IPS-20b (cell line): ENCODE measurements around the gene NRSN1.

ENCODE experiments used
- H3K27ac ChIP-seq: one replicate; pipeline ENCODE4 v1.5.1; 2013; ENCODE audit warnings: low read length
- H3K27me3 ChIP-seq: 2 replicates; pipeline ENCODE4 v1.6.1; 2013; ENCODE audit warnings: mild to moderate bottlenecking, low read length, inconsistent platforms; ENCODE audit not compliant: insufficient read depth
- H3K36me3 ChIP-seq: 2 replicates; pipeline ENCODE4 v1.6.1; 2013; ENCODE audit warnings: low read depth, mild to moderate bottlenecking, inconsistent platforms, low read length, moderate library complexity; ENCODE audit not compliant: insufficient read depth
- H3K4me1 ChIP-seq: 2 replicates; pipeline ENCODE4 v1.6.1; 2013; ENCODE audit warnings: mild to moderate bottlenecking, control low read depth, inconsistent platforms, low read length, moderate library complexity; ENCODE audit not compliant: insufficient read depth
- H3K4me3 ChIP-seq: 2 replicates; pipeline ENCODE4 v1.5.1; 2013; ENCODE audit warnings: mild to moderate bottlenecking, low read length, inconsistent platforms
- H3K9ac ChIP-seq: 2 replicates; pipeline ENCODE4 v1.6.1; 2013; ENCODE audit warnings: low read depth, mild to moderate bottlenecking, inconsistent platforms, low read length, moderate library complexity
- H3K9me3 ChIP-seq: 2 replicates; pipeline ENCODE4 v1.6.1; 2013; ENCODE audit warnings: mild to moderate bottlenecking, low read depth, low read length, inconsistent platforms; ENCODE audit not compliant: insufficient read depth

The NRSN1 gene, protein sequence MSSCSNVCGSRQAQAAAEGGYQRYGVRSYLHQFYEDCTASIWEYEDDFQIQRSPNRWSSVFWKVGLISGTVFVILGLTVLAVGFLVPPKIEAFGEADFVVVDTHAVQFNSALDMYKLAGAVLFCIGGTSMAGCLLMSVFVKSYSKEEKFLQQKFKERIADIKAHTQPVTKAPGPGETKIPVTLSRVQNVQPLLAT

DNA sequence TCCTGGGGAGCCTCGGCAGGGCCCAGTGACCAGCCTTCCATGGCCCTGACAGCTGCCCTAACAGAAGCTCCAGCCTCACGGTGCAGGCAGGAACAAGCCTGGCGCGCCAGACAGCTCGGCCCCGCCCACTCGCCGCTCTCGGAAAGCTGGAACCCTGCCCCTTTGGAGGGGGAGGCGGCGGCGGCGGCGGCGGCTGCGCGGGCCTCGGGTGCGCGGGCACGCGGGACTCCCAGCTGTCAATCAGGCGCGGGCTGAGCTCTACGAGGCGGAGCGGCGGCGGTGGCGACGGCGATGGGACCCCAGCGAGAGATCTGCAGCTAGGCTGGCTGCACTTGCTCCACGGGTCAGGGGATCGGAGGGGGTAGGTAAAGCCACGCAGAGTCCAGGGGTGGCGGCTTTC lies at the start of gene NRSN1:
TSS of gene NRSN1 (plus strand) at position 236 of the 400 bp plus-strand sequence. CDS start 8,113 bp downstream, outside the sequence.
- Histone ChIP-seq H3K9ac (no peak within 1 kb of the TSS), H3K27me3 (peaks cover 7% of the 10 kb centered on the region; the same call in 1 of the 2 replicates), H3K4me1 (no peaks in the 10 kb centered on the region; the same call in 1 of the 2 replicates), H3K9me3 (no peaks in the 10 kb centered on the region), H3K27ac (no peak within 1 kb of the TSS), H3K4me3 (peak within 1 kb of the TSS; percentile 75), H3K36me3 (no peaks in the 10 kb centered on the region)

GRCh38 chr6:24078200-24078599 lies 47.8 kb upstream of the NRSN1 start:
- H3K4me3 ChIP-seq = no peak overlapping the region
- H3K27me3 ChIP-seq = no peaks in the 10 kb centered on the region
- H3K9ac ChIP-seq = no peak overlapping the region
- peaks cover 9% of the 10 kb centered on the region; the same call in 1 of the 2 replicates for H3K9me3 ChIP-seq
- H3K4me1 ChIP-seq = no peaks in the 10 kb centered on the region
- no peak overlapping the region for H3K27ac ChIP-seq
- no peaks in the 10 kb centered on the region for H3K36me3 ChIP-seq

DNA sequence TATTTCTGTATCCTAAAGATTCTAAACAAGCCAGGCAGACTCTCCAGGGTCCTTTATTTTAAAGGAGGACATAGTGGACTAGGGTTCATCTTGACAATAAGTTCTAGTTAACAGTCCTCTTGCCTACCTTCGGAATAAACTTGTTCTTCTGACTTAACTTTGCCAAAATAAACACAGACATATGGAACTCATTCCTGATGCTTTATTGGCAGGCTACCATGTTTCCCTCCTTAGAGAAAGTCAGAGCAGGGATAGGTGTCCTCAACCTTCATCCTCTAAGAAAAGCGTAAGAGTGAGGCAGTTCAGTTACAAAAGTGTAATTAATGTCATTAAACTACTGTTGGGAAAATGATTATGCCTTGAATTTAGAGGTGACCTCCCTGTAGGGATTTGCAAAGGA lies 46.9 kb upstream of the NRSN1 start:
- Histone ChIP-seq H3K4me1 (no peaks in the 10 kb centered on the region), H3K9me3 (peaks cover 9% of the 10 kb centered on the region; the same call in 1 of the 2 replicates), H3K9ac (no peak overlapping the region), H3K27me3 (no peaks in the 10 kb centered on the region), H3K27ac (no peak overlapping the region), H3K36me3 (no peaks in the 10 kb centered on the region), H3K4me3 (no peak overlapping the region)

DNA sequence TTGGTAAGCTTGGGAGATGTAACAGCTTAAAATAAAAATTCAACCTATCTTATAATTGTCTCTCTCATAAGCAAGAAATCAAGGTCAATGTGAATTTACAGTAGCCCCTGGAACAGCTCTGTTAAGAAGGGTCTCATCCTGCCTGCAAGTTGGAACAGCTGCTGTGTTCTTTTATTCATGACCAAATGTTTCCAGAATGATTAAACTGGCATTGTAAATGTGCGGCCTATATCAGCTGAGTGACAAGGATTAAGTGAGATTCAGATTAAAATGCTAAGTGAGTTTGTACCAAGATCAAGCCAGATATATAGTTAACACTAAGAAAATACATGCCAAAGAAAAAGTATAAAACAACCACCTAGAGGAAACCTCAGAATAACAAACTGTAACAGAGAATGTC lies 45.3 kb upstream of the NRSN1 start:
- Histone ChIP-seq H3K36me3 (no peaks in the 10 kb centered on the region), H3K27me3 (no peaks in the 10 kb centered on the region), H3K27ac (no peak overlapping the region), H3K9me3 (peaks cover 9% of the 10 kb centered on the region; the same call in 1 of the 2 replicates), H3K4me1 (no peaks in the 10 kb centered on the region), H3K4me3 (no peak overlapping the region), H3K9ac (no peak overlapping the region)

DNA sequence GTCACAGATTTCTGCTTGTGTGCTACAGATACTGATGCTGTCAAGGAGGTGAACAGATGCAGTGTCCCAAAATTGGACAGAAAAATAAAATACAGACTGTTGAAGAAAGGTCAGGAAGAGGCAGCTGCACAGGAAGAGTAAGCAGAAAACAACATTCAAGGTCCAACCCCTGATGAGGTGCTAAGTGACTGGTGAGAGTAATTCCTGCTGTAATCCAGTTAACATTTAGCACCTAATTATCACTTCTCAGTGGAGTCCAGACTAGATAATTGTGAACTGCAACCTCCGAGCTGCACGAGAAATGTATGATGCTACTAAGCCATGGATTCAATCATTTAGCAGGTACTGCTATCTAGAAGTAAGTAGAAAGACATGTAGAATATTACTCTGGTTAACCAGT lies 36.3 kb upstream of the NRSN1 start:
- H3K27ac ChIP-seq = no peak overlapping the region
- H3K36me3 ChIP-seq = no peaks in the 10 kb centered on the region
- no peak overlapping the region for H3K9ac ChIP-seq
- no peak overlapping the region for H3K4me3 ChIP-seq
- no peaks in the 10 kb centered on the region for H3K9me3 ChIP-seq
- H3K27me3 ChIP-seq = peaks cover 21% of the 10 kb centered on the region; the same call in 1 of the 2 replicates
- no peaks in the 10 kb centered on the region for H3K4me1 ChIP-seq

GRCh38 chr6:24092407-24092806 lies 33.6 kb upstream of the NRSN1 start:
- no peaks in the 10 kb centered on the region for H3K4me1 ChIP-seq

GRCh38 chr6:24093381-24093780 lies 32.6 kb upstream of the NRSN1 start:
- Histone ChIP-seq H3K27ac (no peak overlapping the region), H3K9me3 (no peaks in the 10 kb centered on the region), H3K27me3 (peaks cover 21% of the 10 kb centered on the region; the same call in 1 of the 2 replicates), H3K4me3 (no peak overlapping the region), H3K4me1 (no peaks in the 10 kb centered on the region), H3K9ac (no peak overlapping the region), H3K36me3 (no peaks in the 10 kb centered on the region)

More at GRCh38 chr6:24092407-24092806, 33.6 kb upstream of the NRSN1 start:
- H3K27me3 ChIP-seq = peaks cover 21% of the 10 kb centered on the region; the same call in 1 of the 2 replicates
- H3K36me3 ChIP-seq = no peaks in the 10 kb centered on the region
- H3K9ac ChIP-seq = no peak overlapping the region
- no peak overlapping the region for H3K27ac ChIP-seq
- H3K4me3 ChIP-seq = no peak overlapping the region
- H3K9me3 ChIP-seq = no peaks in the 10 kb centered on the region

DNA sequence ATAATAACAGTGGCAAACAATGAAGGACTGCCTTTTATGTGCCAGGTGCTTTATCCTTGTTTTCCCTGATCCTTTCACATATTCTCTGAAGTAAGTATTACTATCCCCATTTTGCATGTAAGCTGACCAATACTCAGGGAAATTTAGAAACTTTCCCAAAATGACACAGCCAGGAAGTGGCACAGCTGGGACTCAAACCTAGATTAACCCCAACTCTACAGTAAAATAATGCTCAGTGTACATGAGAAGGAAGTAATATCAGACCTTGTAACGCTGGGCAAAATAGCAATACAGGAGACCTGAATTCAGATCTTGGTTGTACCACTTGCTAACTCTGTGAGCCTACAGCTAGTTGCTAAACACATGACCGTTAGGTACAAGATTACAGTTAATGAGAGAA lies 26.8 kb upstream of the NRSN1 start:
- Histone ChIP-seq H3K9me3 (no peaks in the 10 kb centered on the region), H3K4me1 (no peaks in the 10 kb centered on the region), H3K36me3 (no peaks in the 10 kb centered on the region), H3K27me3 (no peaks in the 10 kb centered on the region), H3K9ac (no peak overlapping the region), H3K4me3 (no peak overlapping the region), H3K27ac (no peak overlapping the region)

- H3K9ac ChIP-seq = no peak overlapping the region
- H3K27me3 ChIP-seq = no peaks in the 10 kb centered on the region
- no peaks in the 10 kb centered on the region for H3K9me3 ChIP-seq
- H3K27ac ChIP-seq = no peak overlapping the region
- no peaks in the 10 kb centered on the region for H3K36me3 ChIP-seq
- no peaks in the 10 kb centered on the region for H3K4me1 ChIP-seq
- H3K4me3 ChIP-seq = no peak overlapping the region
These were observed 25.8 kb upstream of the NRSN1 start for GRCh38 chr6:24100024-24100769.

DNA sequence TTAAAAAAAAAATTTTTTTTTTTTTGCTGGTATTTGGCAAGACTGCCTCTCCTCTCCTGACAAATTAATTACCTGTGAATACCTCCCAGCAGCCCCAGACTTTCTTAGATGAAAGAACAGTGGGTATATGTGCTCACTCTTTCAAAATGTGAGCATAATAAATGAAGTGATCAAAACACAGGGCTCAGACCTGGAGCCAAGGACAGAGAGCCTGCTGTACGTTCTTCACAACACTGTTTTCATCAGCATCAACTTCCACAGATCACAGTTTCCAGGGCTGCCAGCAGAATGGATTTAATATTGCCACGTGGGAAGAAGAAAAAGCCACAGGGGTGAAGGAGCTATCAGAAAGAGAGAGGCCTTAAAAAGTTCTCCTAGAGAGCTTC lies 25.3 kb upstream of the NRSN1 start:
- Histone ChIP-seq H3K4me1 (no peaks in the 10 kb centered on the region), H3K27ac (no peak overlapping the region), H3K36me3 (no peaks in the 10 kb centered on the region), H3K4me3 (no peak overlapping the region), H3K9me3 (no peaks in the 10 kb centered on the region), H3K27me3 (no peaks in the 10 kb centered on the region), H3K9ac (no peak overlapping the region)

- H3K9me3 ChIP-seq = no peaks in the 10 kb centered on the region
- H3K4me3 ChIP-seq = no peak overlapping the region
- no peak overlapping the region for H3K9ac ChIP-seq
- H3K27me3 ChIP-seq = no peaks in the 10 kb centered on the region; the same call in 1 of the 2 replicates
- H3K4me1 ChIP-seq = 0 out of 2 replicates have a peak, but pooled peaks cover 2% of the 10 kb centered on the region
- H3K27ac ChIP-seq = no peak overlapping the region
- no peaks in the 10 kb centered on the region for H3K36me3 ChIP-seq
These were observed 20.8 kb upstream of the NRSN1 start for GRCh38 chr6:24105191-24105590.

- no peak overlapping the region for H3K4me3 ChIP-seq
- H3K4me1 ChIP-seq = 0 out of 2 replicates have a peak, but pooled peaks cover 3% of the 10 kb centered on the region
- H3K9me3 ChIP-seq = no peaks in the 10 kb centered on the region
- H3K27ac ChIP-seq = no peak overlapping the region
- no peaks in the 10 kb centered on the region; the same call in 1 of the 2 replicates for H3K27me3 ChIP-seq
- no peaks in the 10 kb centered on the region for H3K36me3 ChIP-seq
- H3K9ac ChIP-seq = no peak overlapping the region
These were observed 19.7 kb upstream of the NRSN1 start for GRCh38 chr6:24106291-24106690.
